Cardiac fibroblast (primary cell): ENCODE measurements around the gene SRPK1.

Experiments used
- DNase-seq, 2 donors: peaks; one replicate each; pipeline versions ENCODE4 v3.0.0 to v3.0.0-alpha.2; 2010; ENCODE audit warnings: low read depth in 2 of 2
- H3K4me3 ChIP-seq, 2 donors: replicated peaks in 1 of 2; 1 replicate in 1 of 2; 2 replicates in 1 of 2; pipeline ENCODE4 v1.5.1; 2011; ENCODE audit warnings: low read depth in 2 of 2, low read length in 2 of 2, mild to moderate bottlenecking in 2 of 2, moderate library complexity in 1 of 2
- CTCF ChIP-seq: IDR thresholded peaks from one replicate; pipeline ENCODE4 v1.5.1; 2011; ENCODE audit warnings: low read depth, mild to moderate bottlenecking, low read length, inconsistent platforms

The SRPK1 gene

GRCh38 chr6:35907750-35908149 is 13.1 kb downstream of the SRPK1 start:
- no peak overlapping the region for H3K4me3 ChIP-seq
- DNase-seq = no peak
- no peak for TF ChIP-seq CTCF

- no peak overlapping the region for H3K4me3 ChIP-seq
- peak in 1 of 2 donors; percentile 33 for DNase-seq
- no peak for TF ChIP-seq CTCF
These were observed 14.4 kb downstream of the SRPK1 start for GRCh38 chr6:35906499-35906846.

- TF ChIP-seq CTCF = no peak
- H3K4me3 ChIP-seq = no peak overlapping the region
- DNase-seq = peak in 1 of 2 donors; percentile 32
These were observed 14.9 kb downstream of the SRPK1 start for GRCh38 chr6:35905841-35906498.

- DNase-seq = no peak
- no peak overlapping the region for H3K4me3 ChIP-seq
- TF ChIP-seq CTCF = no peak
These were observed 15.6 kb downstream of the SRPK1 start for GRCh38 chr6:35905141-35905785.

GRCh38 chr6:35903679-35904078 is 17.2 kb downstream of the SRPK1 start:
- TF ChIP-seq CTCF = no peak
- H3K4me3 ChIP-seq = no peak overlapping the region
- DNase-seq = no peak

- no peak for DNase-seq
- H3K4me3 ChIP-seq = no peak overlapping the region
- no peak for TF ChIP-seq CTCF
These were observed 20.4 kb downstream of the SRPK1 start for GRCh38 chr6:35900448-35900847.
